Esophagus (tissue), 2 donors: ENCODE measurements around the gene MISP3. TPM values are rescaled to one million over a fixed set of nuclear protein-coding genes. Genes with fewer than 3 reads are reported as not detected.

Experiments used
- H3K27ac ChIP-seq, 2 donors: one replicate each; pipeline ENCODE4 v1.5.1; 2013; ENCODE audit warnings: low read depth in 2 of 2, mild to moderate bottlenecking in 2 of 2, inconsistent platforms in 1 of 2, low read length in 1 of 2, moderate library complexity in 1 of 2
- H3K27me3 ChIP-seq, 2 donors: one replicate each; pipeline ENCODE4 v1.6.1; 2013; ENCODE audit warnings: low read length in 2 of 2, control low read depth in 1 of 2, mild to moderate bottlenecking in 1 of 2; ENCODE audit not compliant: insufficient read depth in 2 of 2, control insufficient read depth in 1 of 2
- H3K36me3 ChIP-seq, 2 donors: one replicate each; pipeline ENCODE4 v1.6.1; 2013; ENCODE audit warnings: low read length in 1 of 2; ENCODE audit not compliant: control insufficient read depth in 2 of 2, insufficient read depth in 2 of 2
- H3K4me1 ChIP-seq, 2 donors: one replicate each; pipeline ENCODE4 v1.6.1; 2013; ENCODE audit warnings: low read length in 1 of 2; ENCODE audit not compliant: control insufficient read depth in 2 of 2, insufficient read depth in 2 of 2
- H3K4me3 ChIP-seq, 2 donors: one replicate each; pipeline ENCODE4 v1.5.1; 2013; ENCODE audit warnings: low read length in 2 of 2, mild to moderate bottlenecking in 2 of 2, low read depth in 1 of 2, moderate library complexity in 1 of 2
- H3K9me3 ChIP-seq, 2 donors: one replicate each; pipeline ENCODE4 v1.6.1; 2013; ENCODE audit warnings: mild to moderate bottlenecking in 2 of 2, low read depth in 1 of 2, low read length in 1 of 2, moderate library complexity in 1 of 2; ENCODE audit not compliant: control insufficient read depth in 2 of 2, insufficient read depth in 1 of 2
- WGBS, 2 donors: extraction: QIAGEN DNeasy Blood & Tissue Kit; methylation state at CpG; one replicate each; pipeline ENCODE4 v1.1.7; 2013; 5-methylcytosine and 5-hydroxymethylcytosine counted together
- polyA plus RNA-seq, 2 donors: library from polyadenylated mRNA; stranded (reverse); fragments of 200-250 nt; gene quantifications; one replicate each; pipeline ENCODE4 v1.2.3, GENCODE V29; 2013
- donor health status: healthy with polysubstance abuse.
- donor health status: Bipolar disorder and iron deficiency.

MISP3 gene
- polyA plus RNA-seq, 2 donors, result 3.1 to 7.1 TPM

GRCh38 chr19:14089412-14089661 is 16.8 kb downstream of the MISP3 start:
- Histone ChIP-seq H3K4me3 (peak overlapping the region; percentile 67 to 74), H3K36me3 (peaks cover 0 to 13% of the 10 kb centered on the region in 2 donors), H3K9me3 (peaks cover 0 to 5% of the 10 kb centered on the region in 2 donors), H3K27ac (peak overlapping the region; percentile 79 to 82), H3K4me1 (no peaks in the 10 kb centered on the region), H3K27me3 (no peaks in the 10 kb centered on the region)
- 7 to 17% methylated on average over 16 of the region's 16 CpGs for WGBS, 2 donors

GRCh38 chr19:14089662-14090508 is 17.3 kb downstream of the MISP3 start:
- Histone ChIP-seq H3K36me3 (peaks cover 0 to 13% of the 10 kb centered on the region in 2 donors), H3K4me1 (no peaks in the 10 kb centered on the region), H3K27ac (peak overlapping the region; percentile 79 to 82), H3K27me3 (no peaks in the 10 kb centered on the region), H3K9me3 (peaks cover 0 to 5% of the 10 kb centered on the region in 2 donors), H3K4me3 (peak overlapping the region; percentile 67 to 74)
- 1% methylated on average over 54 to 142 of the region's 142 CpGs for WGBS, 2 donors

GRCh38 chr19:14090509-14091080 is 18.0 kb downstream of the MISP3 start, which contains the start of gene SAMD1:
TSS of gene SAMD1 (minus strand) at chr19:14090751.
- WGBS, 2 donors, result 2% methylated on average over 55 of the region's 65 CpGs; no CpG with 5 or more reads in 1 of the 2 donors

DNA sequence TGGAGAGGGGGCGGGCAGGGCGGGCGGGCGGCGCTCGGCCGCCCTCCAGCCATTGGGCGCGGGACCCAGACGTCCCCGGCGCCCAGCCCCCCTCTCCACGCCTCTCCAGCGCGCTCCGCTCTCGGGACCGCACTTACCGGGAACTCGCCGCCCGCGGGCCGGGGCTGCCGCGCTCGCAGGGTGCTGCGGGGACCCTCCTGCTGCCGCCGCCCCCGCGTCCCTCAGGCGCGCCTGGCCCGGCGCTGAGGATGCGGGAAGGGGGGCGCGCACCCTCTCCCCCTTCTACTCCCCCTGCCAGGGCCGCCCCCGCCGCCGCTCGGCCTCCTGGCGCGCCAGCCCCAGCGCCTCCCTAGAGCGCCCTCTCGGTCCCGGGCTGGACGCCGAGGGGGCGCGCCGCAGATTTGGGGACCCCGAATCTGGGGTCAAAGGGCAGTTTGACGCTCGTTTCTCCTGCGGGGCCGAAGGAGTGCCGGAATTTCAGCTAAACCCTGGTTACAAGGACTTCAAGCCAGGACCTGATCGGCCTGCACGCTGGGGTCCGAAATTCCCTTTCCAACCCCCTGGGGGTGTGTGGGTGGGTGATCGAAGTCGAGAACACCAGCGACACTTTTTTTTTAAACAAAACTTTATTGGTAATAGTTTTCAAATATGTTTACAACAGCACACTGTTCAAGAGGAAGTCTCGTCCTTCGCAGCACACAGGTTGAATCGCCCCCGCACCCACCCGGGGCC is 18.7 kb downstream of the MISP3 start:
- peaks cover 0 to 5% of the 10 kb centered on the region in 2 donors for H3K9me3 ChIP-seq
- H3K4me1 ChIP-seq, result no peaks in the 10 kb centered on the region
- H3K4me3 ChIP-seq, result peak overlapping the region; percentile 70 to 74
- H3K27ac ChIP-seq, result peak overlapping the region; percentile 93
- 0 to 1% methylated on average over 33 to 72 of the region's 72 CpGs for WGBS, 2 donors
- H3K36me3 ChIP-seq, result peaks cover 0 to 13% of the 10 kb centered on the region in 2 donors
- no peaks in the 10 kb centered on the region for H3K27me3 ChIP-seq

More at GRCh38 chr19:14090509-14091080, 18.0 kb downstream of the MISP3 start, which contains the start of gene SAMD1:
- H3K9me3 ChIP-seq, result peaks cover 0 to 5% of the 10 kb centered on the region in 2 donors
- peak within 1 kb of the TSS; percentile 93 for H3K27ac ChIP-seq
- H3K36me3 ChIP-seq, result peaks cover 0 to 13% of the 10 kb centered on the region in 2 donors
- H3K4me1 ChIP-seq, result no peaks in the 10 kb centered on the region
- no peaks in the 10 kb centered on the region for H3K27me3 ChIP-seq
- peak within 1 kb of the TSS; percentile 70 to 74 for H3K4me3 ChIP-seq

DNA sequence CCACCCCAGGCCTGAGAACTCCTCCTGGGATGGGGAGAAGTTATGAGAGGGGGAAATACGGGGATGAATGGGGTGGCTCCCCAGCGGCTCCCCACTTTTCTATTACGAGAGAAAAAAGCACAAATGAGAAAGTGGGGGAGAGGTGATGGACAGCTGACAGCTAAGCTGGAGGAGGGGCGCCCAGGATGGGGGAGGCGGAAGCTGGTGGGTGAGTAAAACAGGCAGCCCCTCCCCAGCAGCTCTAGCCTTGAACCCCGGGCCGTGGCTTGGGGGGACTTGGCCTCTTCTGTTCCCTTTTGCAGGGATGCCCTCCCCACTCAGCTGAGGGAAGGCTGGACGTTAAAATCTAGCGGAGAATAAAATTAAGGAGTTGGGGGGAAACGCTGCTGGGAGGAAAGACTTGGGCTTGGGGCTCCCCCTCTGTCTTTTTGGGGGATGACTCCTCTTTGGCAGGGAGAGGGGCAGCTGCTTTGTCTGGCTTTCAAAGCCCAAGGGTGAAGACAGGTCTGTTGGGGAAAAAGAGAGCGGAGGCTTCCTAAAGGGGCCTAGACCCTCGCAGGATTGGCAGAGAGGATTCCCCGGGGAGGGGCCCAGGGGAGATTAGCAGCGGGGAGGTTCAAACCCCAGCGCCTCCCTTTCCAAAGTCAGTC is 19.4 kb downstream of the MISP3 start:
- WGBS, 2 donors, result 13 to 18% methylated on average over 15 of the region's 15 CpGs
- Histone ChIP-seq H3K4me3 (peak overlapping the region; percentile 70 to 74), H3K9me3 (peaks cover 0 to 5% of the 10 kb centered on the region in 2 donors), H3K27me3 (no peaks in the 10 kb centered on the region), H3K27ac (peak overlapping the region; percentile 93), H3K36me3 (peaks cover under 1 to 20% of the 10 kb centered on the region in 2 donors), H3K4me1 (no peaks in the 10 kb centered on the region)

DNA sequence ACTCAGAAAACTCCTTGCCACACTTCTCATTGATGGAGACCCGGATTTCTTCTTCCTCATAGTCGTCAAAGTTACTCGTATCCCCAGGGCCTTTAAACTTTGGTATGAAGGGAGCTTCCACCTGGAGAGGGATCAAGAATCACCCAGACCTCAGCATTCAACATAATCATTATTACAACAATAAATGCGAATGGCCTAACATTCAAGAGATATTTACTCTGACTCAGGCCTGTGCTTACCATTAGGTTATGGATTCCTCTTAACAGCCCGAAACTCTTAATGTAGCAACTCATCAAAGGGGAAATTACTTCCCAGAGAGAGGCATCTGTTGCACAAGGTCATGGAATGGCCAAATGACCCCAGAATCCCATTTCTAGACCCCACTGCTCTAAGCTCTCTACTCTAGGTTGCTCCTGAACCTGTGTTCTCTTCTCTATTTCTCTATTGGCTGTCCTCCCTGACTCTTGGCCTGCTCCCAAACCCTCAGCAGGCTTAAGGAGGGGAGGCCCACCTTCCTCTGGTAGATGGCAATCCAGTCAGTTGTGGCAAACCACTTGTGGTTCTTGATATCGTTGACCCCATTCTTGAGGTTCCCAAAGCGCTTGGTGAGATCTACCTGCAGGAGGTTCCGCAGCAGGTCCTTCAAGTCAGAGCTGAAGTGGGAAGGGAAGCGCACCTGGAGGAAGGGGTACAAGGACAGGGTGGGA is 20.7 kb downstream of the MISP3 start:
- H3K27ac ChIP-seq, result no peak overlapping the region
- WGBS, 2 donors, result 95% methylated on average over 9 of the region's 9 CpGs
- H3K27me3 ChIP-seq, result no peaks in the 10 kb centered on the region
- H3K4me1 ChIP-seq, result no peaks in the 10 kb centered on the region
- H3K4me3 ChIP-seq, result no peak overlapping the region
- H3K36me3 ChIP-seq, result peaks cover 4 to 25% of the 10 kb centered on the region in 2 donors
- peaks cover 0 to 5% of the 10 kb centered on the region in 2 donors for H3K9me3 ChIP-seq

DNA sequence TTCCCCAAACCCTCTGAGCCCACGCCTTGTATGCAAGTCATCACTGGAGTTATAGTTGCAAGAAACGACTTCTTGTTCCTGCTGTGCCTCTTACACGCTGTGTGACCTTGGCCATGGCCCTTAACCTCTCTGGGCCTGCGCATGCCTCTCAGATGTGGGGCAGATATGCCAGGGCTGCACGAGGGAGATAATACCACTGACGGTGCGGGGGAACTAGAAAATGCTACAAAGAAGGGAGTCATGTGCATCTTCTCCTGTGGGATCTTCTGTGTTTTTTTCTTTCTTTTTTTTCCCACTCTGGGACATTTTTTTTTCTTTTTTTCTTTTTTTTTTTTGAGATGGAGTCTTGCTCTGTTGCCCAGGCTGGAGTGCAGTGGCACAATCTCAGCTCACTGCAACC is 22.3 kb downstream of the MISP3 start:
- Histone ChIP-seq H3K4me1 (no peaks in the 10 kb centered on the region), H3K9me3 (peaks cover 0 to 5% of the 10 kb centered on the region in 2 donors), H3K27me3 (no peaks in the 10 kb centered on the region), H3K36me3 (peaks cover 4 to 17% of the 10 kb centered on the region in 2 donors), H3K4me3 (no peak overlapping the region), H3K27ac (no peak overlapping the region)
- WGBS, 2 donors, result 82 to 87% methylated on average over 7 of the region's 7 CpGs

DNA sequence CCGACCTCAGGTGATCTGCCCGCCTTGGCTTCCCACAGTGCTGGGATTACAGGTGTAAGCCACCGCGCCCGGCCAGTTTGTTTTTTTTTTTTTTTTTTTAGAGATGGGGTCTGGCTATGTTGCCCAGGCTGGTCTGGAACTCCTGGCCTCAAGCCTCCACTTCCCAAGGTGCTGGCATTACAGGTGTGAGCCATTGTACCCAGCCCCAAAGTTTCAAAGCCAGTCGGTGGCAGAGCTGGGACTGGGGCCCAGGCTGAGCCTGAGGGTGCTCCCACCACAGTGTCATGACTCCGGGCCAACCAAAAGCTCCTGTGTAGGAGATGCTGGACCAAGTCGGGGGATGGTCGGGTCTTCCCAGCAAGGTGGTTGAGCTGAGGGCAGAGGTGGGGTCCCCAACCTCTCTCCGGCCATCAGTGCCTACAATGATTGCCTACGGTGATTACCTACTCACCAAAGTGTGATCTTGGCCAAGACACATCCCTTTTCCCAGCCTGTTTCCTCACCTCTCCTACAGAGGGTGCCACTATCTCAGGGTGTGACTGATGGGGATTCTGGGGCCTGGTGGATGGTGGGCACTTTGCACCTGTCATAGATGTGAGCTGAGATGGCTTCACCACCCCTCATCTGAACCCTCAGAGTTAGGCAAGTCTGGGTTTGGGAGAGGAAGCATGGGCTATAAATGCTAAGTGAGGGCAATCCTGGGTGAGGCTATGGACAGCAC is 23.8 kb downstream of the MISP3 start:
- Histone ChIP-seq H3K27ac (no peak overlapping the region), H3K27me3 (no peaks in the 10 kb centered on the region), H3K36me3 (peaks cover 8 to 23% of the 10 kb centered on the region in 2 donors), H3K4me1 (no peaks in the 10 kb centered on the region), H3K9me3 (peaks cover 0 to 5% of the 10 kb centered on the region in 2 donors), H3K4me3 (no peak overlapping the region)
- 93 to 95% methylated on average over 11 of the region's 11 CpGs for WGBS, 2 donors
